A549 treated with AZD2906 at 1 μM for 4 hours (cell line): Measurements from ENCODE around the gene DCAF16. TPM values are rescaled to one million over a fixed set of nuclear protein-coding genes. Genes with fewer than 3 reads are reported as not detected.

Source experiments
- total RNA-seq: library from RNA; stranded (reverse); fragments of 200-300 nt; extraction: Qiagen RNA extraction; gene quantifications from 5 replicates; pipeline ENCODE4 v1.2.3, GENCODE V29; 2022

DCAF16 gene
- 4.4 to 8.1 TPM (median 6.1 TPM) in 5 replicates for total RNA-seq

DNA sequence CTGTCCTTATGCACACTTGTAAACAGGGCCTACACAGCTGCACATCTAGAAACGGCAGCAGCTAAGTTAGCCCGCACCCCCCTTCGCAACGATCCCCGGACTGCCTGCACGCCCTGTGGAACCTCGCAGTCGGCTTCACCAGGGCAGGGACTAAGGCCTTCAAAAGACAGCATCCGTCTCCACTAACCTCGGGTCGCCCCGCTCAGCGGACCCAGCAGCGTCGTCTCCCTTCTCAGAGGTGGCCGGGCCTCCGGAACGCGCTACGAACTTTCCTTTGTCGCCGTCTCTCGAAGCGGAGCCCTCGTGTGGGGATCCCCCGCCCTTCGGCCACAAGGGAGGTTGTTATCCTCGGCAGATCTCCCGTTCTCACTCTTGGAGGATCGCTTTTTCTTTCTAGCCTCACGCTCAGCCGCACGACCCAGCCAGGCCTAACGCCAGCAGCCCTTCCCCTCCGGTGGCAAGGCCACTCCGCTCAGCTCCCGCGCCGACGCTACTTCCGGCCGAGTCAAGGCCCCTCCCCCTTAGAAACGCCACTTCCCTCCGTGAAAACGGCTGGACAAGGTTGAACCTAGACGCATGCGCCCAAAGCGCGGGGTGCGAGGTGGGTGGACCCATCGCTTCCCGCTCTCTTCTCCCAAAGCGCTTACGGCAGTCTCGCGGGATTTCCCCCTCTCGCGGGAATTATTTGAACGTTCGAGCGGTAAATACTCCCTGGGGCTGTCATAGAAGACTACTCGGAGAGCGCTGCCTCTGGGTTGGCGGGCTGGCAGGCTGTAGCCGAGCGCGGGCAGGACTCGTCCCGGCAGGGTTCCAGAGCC is at the start of gene DCAF16, which contains the start of gene NCAPG:
Gene DCAF16 (minus strand): TSS at position 498 of the 818 bp plus-strand sequence. CDS start 6,616 bp downstream, outside the sequence.
Gene NCAPG (plus strand): TSS at position 720 of the 818 bp plus-strand sequence. CDS start 99 bp downstream, outside the sequence.

DNA sequence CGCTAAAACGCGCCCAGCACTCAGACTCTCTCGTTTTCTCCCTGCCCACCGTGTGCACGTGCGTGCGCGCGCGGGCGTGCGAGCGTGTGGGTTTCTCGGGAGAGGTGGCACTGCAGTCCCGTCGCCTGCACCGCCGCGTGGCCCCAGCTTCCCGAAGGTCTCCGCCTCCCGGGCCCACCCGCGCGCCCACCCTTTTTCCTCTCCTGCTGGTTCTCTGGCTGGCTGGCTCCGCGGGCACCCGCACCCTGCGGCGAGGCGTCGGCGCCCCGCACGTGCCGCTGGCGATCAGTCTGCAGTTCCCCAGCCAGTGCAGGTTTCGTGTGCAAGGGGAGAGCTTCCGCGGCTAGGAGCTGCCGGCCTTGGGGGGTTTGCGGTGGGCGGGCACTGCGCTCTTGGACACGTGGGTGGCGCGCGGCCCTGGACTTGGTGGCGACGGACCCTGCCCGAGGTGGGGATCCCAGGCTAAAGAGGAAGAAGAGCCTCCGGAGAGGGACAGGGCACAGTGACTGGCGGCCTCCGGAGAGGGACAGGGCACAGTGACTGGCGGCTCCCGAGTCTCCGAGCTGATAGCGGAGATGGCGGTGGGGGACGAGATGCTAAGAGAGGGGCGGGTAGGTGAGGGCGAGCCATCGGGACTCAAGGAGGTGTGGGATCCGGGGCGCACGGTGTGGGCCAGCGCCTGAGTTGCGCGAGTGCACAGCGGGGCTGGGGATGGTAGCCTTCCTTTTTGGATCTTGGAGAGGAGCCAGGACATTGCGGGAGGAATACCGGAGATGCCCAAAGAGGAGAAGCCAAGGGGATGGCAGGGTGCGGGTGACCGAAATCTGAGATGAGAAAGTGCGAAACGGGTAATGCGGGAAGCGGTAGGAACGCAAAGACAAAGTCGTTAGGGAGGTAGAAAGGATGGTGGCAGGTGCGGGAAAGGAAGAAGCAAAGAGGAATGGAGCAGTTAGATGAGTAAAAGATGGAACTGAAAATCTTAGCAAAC is 29.0 kb downstream of the DCAF16 start, which contains the start of gene FAM184B:
Gene FAM184B (minus strand): TSS at position 322 of the 988 bp plus-strand sequence. CDS start 322 bp downstream, outside the sequence.

Other genes starting within 250 kb of the DCAF16 start
- 32.2 to 47.0 TPM (median 33.0 TPM) in 5 replicates for gene LAP3, start 233.6 kb downstream of the DCAF16 start, total RNA-seq
- 29.1 to 49.2 TPM (median 30.6 TPM) in 5 replicates for gene MED28, start 196.1 kb downstream of the DCAF16 start, total RNA-seq
- gene FAM184B, start 29.1 kb downstream of the DCAF16 start, total RNA-seq, result 0.01 to 0.02 TPM (median 0.02 TPM) in 5 replicates
- 22.0 to 30.0 TPM (median 24.4 TPM) in 5 replicates for gene NCAPG, start 222 bp upstream of the DCAF16 start, total RNA-seq
- gene LCORL, start 211.0 kb upstream of the DCAF16 start, total RNA-seq, result 2.8 to 5.5 TPM (median 4.7 TPM) in 5 replicates